GM11168 (cell line): ENCODE results near the gene LEF1.

Source experiments
- in situ Hi-C: fragments of 300-500 bp; cut with MboI; formaldehyde crosslinking; loops from one replicate; pipeline ENCODE4 v1.12.0; 2022; ENCODE audit warnings: low sequenced_read_pairs; ENCODE audit not compliant: unreplicated experiment

Gene LEF1

GRCh38 chr4:108116423-108117168 lies 52.1 kb downstream of the LEF1 start:
- in situ Hi-C loops: no loop called here

DNA sequence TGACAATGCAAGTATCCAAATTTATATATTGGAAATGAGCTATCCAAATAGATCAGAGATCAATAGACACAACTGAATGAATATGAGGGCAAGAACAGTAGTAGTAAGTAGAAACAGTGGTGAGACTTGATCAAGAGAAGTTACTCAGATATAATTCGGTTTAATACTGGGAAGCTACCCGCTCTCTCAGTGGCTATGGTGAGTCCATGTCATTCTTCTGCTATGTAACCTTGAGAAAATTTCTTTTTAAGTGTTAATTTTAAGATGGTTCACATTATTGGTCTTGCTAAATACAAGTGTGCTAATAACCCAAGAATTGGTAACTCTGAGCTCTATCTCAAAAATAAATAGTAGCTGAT lies 53.6 kb downstream of the LEF1 start:
- in situ Hi-C loops: no loop called here

GRCh38 chr4:108114503-108114902 lies 54.2 kb downstream of the LEF1 start:
- in situ Hi-C loops: no loop called here

DNA sequence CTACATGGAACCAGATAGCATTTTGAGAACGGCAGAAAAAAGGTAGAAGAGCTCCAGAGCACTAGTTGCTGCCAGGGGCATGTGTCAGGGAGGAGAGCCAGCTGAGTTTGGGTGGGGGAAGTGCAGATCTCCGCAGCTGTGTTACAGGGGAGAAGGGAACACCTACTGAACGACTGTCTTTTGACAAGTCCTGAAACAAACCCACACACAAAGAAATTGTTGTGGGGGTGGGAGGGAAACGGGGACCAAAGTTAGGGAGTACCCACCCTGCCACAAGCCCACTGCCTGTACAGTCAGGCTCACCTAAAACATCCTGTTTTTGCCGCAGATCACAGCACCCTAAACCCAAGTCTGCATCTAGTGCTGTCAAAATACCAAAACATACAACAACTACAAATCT lies 55.5 kb downstream of the LEF1 start:
- in situ Hi-C loops: no loop called here

DNA sequence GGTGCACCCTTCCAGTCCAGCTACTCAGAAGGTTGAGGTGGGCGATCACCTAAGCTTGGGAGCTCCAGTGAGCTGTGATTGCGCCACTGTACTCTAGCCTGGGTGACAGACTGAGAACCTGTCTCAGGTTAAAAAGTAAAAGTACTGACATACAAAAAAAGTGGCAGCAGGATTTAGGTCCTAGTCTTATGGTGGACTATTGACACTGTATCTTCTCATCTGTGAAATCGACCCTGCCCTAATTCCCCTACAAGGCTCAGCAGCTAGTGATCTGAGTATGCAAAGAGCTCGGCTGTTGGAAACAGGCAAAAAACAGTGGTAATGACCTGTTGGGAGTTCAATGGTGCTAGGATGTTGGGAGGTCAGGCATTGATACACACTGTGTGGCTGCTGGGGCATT lies 57.0 kb downstream of the LEF1 start:
- in situ Hi-C loops: no loop called here

DNA sequence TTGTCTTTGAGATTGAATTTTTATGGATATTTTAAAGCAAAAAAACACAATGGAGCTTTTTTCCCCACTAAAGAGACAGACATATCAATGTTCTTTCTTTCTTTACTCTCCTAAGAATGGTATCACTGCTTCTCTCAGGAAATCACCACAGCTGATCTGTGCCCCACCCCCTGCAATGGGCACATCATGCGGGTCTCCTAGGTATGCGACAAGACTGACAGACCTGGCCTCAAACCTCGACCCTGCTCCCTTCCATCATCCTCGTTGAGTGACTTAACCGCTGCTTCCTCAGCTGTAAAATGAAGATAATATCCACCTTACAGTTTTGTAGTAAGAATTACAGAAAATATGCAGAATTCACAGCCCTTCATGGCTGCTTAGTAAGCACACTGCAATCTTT lies 58.3 kb downstream of the LEF1 start:
- in situ Hi-C loops: no loop called here

DNA sequence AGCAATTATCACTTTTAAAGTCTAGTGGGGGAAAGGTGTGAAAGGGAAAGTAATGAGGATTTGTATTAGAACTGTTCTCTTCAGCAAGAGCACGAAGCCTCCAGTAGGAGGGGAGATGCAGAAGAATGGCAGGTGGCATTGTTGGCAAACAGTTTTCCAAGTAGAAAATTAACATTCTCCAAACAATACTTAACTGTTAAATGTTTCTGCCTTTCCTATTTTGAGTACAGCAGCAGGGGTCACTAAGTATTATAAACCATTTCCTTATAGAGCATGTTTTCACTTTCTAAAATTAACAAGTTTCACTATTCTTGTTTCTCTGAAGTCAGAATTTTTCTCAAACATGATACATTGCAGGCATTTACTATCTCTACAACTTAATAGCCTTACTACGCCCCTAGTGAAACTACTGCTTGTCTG lies 58.7 kb downstream of the LEF1 start:
- in situ Hi-C loops: no loop called here

GRCh38 chr4:108109111-108109510 lies 59.6 kb downstream of the LEF1 start:
- in situ Hi-C loops: no loop called here

DNA sequence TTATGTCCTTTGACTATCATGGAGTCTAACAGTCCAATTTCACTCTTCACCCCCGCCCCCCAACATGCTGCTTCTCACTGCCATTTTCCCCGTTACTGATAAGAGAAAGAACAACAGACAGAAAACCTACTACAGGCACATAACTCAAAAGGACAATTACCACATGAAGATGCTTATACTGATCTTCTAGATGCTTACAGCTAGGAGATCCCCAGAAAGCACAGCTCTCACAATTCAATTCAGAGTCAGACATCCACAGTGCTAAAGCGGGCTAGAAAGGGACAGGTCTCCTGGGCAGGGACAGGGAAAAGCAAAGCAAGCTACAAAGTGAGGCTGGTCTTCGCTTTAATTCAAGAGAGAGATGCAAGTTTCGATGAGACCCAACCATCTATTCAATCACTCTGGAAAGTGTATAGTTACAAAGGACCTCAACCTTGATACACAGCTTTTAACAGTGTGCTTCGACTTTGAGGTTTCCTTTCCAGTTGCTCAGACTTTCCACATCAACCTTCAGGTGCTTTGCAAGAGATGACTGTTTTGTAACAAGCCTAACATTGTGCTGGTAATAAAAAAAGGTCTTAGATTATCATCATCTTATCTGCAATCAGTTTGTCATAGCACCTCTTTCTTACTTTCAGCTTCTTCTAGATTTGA lies 60.9 kb downstream of the LEF1 start:
- in situ Hi-C loops: no loop called here

- in situ Hi-C loops: no loop called here
Measured at GRCh38 chr4:108107101-108107500, 61.6 kb downstream of the LEF1 start.

DNA sequence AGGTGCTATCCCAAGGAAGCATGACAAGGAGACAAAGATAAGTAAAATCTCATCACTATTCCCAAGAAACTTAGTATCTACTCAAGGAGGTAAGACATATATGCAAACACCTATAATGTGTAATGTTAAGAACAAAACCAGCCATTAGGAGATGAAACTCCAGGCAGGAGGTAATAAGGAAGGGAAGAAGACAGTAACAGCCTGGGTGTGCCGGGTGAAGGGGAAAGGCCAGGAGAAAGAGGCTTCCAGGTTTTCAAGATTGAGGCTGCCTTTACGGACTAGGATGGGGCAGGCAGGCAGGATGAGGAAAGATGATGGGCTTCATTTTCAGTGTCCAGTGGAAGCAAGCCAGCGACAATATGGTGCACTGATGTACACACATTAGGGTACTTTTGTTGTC lies 62.5 kb downstream of the LEF1 start:
- in situ Hi-C loops: no loop called here

DNA sequence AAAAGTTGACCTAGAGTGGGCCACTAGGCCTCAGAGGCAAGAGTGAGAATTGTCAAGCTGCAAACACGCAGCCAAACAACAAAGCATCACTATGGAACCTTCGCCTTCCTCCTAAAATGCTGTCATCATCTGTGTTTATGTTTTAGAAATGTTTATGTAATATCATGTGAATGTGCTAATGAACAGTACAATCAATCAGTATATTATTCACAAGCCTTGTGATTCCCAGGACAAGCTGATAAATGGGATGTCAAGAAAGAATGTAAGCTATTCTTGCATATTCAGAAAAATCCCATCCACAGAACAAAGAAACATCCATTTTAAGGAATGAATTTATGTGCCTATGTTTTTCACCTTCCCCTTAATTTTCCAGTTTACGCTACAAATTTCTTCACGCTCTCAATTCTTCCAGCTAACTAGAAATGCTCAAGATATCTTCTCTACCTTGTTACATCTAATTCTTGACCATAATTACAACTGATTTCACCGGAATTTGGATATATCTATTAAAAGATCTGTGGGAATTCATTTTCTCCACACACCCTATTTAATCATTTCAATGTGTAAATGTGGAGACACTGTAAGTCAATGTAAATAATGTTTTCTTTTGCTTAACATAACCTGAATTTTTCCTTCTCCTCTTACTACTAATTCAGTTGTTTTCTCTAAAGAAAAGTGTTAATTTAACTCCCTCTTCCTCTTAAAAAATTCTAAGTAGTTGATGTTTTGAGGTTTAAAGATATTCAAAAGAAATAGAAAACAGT lies 65.5 kb downstream of the LEF1 start:
- in situ Hi-C loops: no loop called here

DNA sequence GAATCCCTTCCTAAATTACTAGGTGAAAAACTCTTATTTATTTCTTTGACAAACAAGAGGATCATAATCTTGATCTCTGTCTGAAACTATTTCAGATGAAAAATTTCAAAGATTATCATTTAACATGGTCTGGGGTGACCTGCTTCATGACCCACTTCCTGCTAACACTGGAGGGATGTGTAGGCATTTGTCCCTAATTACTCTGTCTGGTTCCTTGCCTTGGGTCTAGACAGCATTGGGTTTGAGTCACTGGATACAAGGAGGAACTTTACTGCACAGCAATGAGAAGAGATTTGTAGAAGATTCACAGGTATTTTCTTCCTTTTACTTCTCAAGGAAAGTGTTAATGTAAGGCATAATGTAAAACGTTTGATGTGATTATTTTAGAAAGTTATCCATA lies 67.9 kb downstream of the LEF1 start:
- in situ Hi-C loops: no loop called here

DNA sequence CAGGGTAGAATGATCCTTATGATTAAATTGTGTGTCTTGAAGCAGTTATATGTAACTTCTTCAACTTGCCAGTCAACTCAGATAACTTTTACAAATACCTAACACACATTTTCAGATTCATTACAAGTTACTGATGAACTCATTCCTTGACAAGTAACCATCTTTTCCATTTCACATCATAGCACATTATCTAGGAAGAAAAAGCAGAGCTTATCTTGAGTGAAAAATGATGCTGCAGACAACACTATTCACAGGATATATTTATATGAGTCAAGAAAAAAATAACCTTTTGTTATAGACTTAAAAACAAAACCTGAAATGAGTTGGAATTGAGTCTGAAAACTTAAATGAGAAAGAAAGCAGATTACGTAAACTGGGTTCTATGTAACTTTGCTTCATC lies 68.9 kb downstream of the LEF1 start:
- in situ Hi-C loops: no loop called here

GRCh38 chr4:108097990-108098553 lies 70.7 kb downstream of the LEF1 start:
- in situ Hi-C loops: no loop called here

DNA sequence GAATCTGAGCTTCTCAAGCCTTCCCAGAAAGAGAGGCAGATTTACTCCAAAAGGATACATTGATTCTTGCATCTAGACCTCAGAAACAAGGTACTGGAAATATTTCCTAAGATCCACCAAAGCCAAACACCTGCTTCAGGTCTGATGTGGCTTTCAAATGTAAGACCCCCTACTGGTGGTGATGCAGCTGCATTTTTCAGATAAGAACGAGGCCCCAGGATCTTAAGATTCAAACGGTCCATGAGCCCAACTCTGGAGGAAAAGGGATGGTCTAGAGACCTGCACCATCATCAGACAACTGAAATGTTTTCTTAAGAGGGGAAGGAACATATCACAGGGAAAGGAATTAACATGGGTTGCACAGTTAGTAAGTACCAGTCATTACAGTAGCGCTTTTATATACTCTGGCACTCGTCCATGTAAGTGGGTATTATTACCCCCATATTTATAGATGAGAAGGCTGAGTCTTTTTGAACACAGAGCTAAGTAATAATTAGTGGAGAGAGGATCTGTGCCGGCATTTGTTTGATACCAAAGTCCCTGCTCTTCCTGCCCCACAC lies 73.7 kb downstream of the LEF1 start:
- in situ Hi-C loops: no loop called here

DNA sequence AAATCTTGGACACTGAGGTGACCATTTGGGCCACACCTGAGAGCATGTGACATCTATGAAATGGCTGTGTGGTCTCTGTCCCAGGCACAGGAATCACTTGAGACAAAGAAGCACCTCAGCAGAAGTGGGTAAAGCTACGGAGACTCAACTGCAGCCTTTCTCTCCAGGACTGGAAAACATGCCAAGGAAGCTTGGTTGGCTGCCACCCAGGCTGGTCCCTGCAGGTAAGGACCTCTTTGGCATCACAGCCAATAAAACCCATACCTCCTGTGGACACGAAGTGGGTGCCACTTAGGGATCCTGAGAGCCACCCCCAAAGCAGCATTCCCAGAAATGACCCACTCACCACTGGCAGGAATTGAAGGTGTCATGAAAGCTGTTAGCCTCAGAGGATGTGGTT lies 74.6 kb downstream of the LEF1 start:
- in situ Hi-C loops: no loop called here

DNA sequence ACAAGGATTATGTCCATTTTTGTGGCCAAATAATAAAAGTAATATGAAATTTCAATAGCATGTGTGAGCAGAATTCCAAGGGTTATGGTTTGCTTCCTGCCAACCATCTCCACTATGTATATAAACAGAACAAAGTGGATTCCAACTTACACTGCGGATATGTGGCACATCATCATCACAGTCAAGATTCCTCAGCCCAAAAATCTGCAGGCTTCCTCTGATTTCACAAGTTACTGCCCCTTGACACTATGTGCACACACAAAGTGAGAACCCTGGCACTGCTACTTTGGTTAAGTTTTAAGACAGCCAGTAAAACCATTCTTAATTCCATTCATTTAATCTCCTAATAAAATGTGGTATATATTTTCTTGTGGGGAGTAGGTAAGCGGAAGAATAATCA lies 76.4 kb downstream of the LEF1 start:
- in situ Hi-C loops: no loop called here

DNA sequence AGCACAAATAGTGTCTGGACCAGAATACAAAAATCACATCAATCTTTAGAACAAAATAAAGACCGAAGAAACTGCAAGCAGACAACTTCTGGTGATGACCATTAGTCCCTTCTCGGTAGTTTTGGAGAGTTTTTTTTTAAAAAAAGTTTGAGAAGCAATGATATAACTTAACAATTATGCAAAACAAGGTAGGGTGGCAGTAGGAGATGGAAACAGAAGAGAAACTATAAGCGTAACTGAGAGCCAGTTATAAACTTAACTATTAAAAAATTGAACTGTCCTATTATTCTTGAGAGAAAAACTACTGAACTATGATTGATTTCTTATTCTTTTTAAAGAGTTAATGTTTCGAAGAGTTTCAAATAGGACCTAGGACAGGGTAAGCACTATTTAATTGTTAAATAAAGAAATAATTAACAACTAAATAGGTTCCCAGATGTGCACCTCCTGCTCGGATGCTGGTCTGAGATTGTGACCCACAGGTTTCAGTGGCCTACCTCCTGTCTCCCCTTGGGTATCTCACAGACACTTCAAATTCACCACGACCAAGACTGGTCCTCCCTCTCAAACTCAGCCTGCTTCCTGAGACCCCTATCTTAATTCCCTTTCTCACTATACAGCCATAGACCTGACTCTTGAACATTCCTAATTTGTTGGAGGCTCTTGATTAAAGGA lies 81.3 kb downstream of the LEF1 start:
- in situ Hi-C loops: no loop called here

DNA sequence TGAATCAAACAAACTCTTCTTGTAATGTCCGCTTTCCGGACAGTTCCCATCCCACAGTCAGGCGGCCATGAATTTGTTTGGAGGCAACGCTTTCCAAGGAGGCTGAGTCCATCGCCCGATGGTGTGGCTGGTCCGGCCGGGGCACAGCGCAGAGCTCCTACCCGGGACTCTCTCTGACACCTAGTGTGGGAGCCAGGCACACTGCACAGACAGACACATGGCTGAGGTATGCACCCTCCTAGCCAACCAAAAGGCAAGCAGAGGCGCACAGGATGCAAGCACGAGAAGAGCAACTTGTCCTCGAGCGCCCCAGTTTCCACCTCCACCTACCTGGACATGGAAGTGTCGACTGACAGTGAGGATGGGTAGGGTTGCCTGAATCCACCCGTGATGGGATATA lies 87.5 kb downstream of the LEF1 start:
- in situ Hi-C loops: no loop called here
